KMS-11 (cell line): Measurements from ENCODE around the gene ACER3.

Source experiments
- H2AFZ ChIP-seq: fragments of 200-600 bp; sonication (generic); 2 replicates; pipeline ENCODE4 v1.6.1; 2016; ENCODE audit warnings: antibody characterized with exemption, mixed run types, low read depth
- H3K27ac ChIP-seq: fragments of 200-600 bp; sonication (generic); 2 replicates; pipeline ENCODE4 v1.6.1; 2016; ENCODE audit warnings: mild to moderate bottlenecking, mixed run types
- H3K27me3 ChIP-seq: fragments of 200-600 bp; sonication (generic); 2 replicates; pipeline ENCODE4 v1.6.1; 2017; ENCODE audit warnings: mild to moderate bottlenecking, low read depth, mixed run types, moderate library complexity; ENCODE audit not compliant: insufficient read depth
- H3K36me3 ChIP-seq: fragments of 200-600 bp; sonication (generic); 2 replicates; pipeline ENCODE4 v1.6.1; 2017; ENCODE audit warnings: mild to moderate bottlenecking, mixed run types; ENCODE audit not compliant: insufficient read depth
- H3K4me1 ChIP-seq: fragments of 200-600 bp; sonication (generic); 2 replicates; pipeline ENCODE4 v1.6.1; 2016; ENCODE audit warnings: mild to moderate bottlenecking, low read depth, mixed run types; ENCODE audit not compliant: poor library complexity, severe bottlenecking
- H3K4me2 ChIP-seq: fragments of 200-600 bp; sonication (generic); 2 replicates; pipeline ENCODE4 v1.7.0; 2016; ENCODE audit warnings: mild to moderate bottlenecking, mixed run types
- H3K4me3 ChIP-seq: fragments of 200-600 bp; sonication (generic); IDR thresholded peaks from 2 replicates; pipeline ENCODE4 v1.6.1; 2017; ENCODE audit warnings: low read depth, low read length, mixed read lengths; ENCODE audit not compliant: insufficient read depth
- H3K79me2 ChIP-seq: fragments of 200-600 bp; sonication (generic); 2 replicates; pipeline ENCODE4 v1.6.1; 2016; ENCODE audit warnings: low read depth, mixed run types; ENCODE audit not compliant: insufficient read depth
- H3K9ac ChIP-seq: fragments of 200-600 bp; sonication (generic); 2 replicates; pipeline ENCODE4 v1.6.1; 2016; ENCODE audit warnings: mild to moderate bottlenecking, mixed run types
- H4K20me1 ChIP-seq: fragments of 200-600 bp; sonication (generic); 2 replicates; pipeline ENCODE4 v1.6.1; 2016; ENCODE audit warnings: mild to moderate bottlenecking, mixed run types; ENCODE audit not compliant: insufficient read depth
- TF ChIP-seq, protein P1 (sequence below): fragments of 200-600 bp; sonication (generic); conservative IDR thresholded peaks from 2 replicates; pipeline ENCODE4 v1.6.1; 2017; ENCODE audit warnings: low read depth, mild to moderate bottlenecking, antibody characterized with exemption, low read length, moderate library complexity, mixed read lengths

ACER3 gene

DNA sequence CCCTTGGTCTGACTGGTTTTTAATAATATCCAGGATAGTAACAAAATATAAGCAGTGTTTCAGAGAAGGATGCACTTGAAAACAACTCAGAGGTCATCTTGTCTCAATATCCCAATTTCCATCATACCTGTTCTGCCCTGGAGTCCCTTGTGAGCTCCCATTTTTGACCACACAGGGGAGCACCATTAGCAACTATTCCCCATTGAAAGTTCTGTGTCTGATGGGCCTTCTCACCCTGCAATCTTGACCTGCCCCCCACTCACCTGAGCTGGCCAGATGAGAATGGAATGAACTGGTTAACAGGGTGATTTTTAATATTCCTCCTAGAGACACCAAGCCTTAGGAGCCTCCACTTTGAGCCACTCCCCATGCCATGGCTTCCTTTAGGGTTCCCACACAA lies 202.2 kb downstream of the ACER3 start:
- no peak overlapping the region for H2AFZ ChIP-seq
- TF ChIP-seq, protein P1, sequence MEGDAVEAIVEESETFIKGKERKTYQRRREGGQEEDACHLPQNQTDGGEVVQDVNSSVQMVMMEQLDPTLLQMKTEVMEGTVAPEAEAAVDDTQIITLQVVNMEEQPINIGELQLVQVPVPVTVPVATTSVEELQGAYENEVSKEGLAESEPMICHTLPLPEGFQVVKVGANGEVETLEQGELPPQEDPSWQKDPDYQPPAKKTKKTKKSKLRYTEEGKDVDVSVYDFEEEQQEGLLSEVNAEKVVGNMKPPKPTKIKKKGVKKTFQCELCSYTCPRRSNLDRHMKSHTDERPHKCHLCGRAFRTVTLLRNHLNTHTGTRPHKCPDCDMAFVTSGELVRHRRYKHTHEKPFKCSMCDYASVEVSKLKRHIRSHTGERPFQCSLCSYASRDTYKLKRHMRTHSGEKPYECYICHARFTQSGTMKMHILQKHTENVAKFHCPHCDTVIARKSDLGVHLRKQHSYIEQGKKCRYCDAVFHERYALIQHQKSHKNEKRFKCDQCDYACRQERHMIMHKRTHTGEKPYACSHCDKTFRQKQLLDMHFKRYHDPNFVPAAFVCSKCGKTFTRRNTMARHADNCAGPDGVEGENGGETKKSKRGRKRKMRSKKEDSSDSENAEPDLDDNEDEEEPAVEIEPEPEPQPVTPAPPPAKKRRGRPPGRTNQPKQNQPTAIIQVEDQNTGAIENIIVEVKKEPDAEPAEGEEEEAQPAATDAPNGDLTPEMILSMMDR, result no peak
- no peaks in the 10 kb centered on the region for H3K79me2 ChIP-seq
- H3K4me2 ChIP-seq, result no peak overlapping the region
- no peaks in the 10 kb centered on the region for H4K20me1 ChIP-seq
- no peaks in the 10 kb centered on the region for H3K27me3 ChIP-seq
- no peaks in the 10 kb centered on the region for H3K4me1 ChIP-seq
- H3K9ac ChIP-seq, result no peak overlapping the region
- no peak overlapping the region for H3K4me3 ChIP-seq
- H3K27ac ChIP-seq, result no peak overlapping the region
- no peaks in the 10 kb centered on the region for H3K36me3 ChIP-seq

DNA sequence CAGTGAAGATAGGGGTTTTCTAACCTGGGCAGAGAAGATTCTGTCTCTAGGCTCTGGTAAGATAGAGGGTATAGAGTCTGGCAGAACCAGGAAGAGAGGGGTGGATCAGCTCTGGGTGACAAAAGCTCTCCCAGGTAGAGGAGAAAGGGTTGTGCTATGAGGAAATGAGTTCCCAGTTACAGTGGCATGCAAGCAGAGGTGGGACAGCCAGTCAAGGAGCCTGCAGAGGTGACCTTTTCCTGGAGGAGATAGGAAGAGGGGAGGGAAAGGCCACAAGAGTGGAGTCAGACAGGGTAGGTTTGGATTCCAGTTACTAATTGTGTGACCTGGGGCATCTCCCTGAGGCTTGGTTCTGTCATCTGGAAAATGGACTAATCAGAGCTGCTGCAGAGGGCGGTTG lies 202.7 kb downstream of the ACER3 start:
- Histone ChIP-seq H2AFZ (no peak overlapping the region), H3K27me3 (no peaks in the 10 kb centered on the region), H3K79me2 (no peaks in the 10 kb centered on the region), H3K4me2 (no peak overlapping the region), H3K4me1 (no peaks in the 10 kb centered on the region), H3K4me3 (no peak overlapping the region), H4K20me1 (no peaks in the 10 kb centered on the region), H3K27ac (no peak overlapping the region), H3K36me3 (no peaks in the 10 kb centered on the region), H3K9ac (no peak overlapping the region)
- TF ChIP-seq, protein P1, result no peak

DNA sequence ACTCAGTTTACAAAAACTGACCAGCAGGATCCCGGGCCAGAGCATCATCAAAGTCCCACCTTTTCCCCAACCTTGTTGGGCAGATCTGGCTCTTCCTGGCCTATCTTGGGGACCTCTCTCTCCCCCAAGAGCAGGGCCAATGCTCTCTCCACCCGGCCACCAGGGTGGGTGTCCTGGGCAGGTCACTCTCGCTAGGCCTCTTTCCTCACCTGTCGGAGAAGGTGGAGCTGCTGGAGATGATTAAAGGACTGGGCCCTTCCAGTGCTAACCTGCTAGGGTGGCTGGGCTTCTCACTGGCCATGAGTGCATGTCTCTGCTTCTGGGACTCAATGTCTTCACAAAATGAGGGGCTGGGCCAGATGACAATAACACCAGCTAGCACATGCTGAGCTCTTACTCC lies 203.1 kb downstream of the ACER3 start:
- Histone ChIP-seq H3K4me1 (no peaks in the 10 kb centered on the region), H3K4me3 (no peak overlapping the region), H3K27me3 (no peaks in the 10 kb centered on the region), H3K9ac (no peak overlapping the region), H3K4me2 (no peak overlapping the region), H3K36me3 (no peaks in the 10 kb centered on the region), H3K27ac (no peak overlapping the region), H4K20me1 (no peaks in the 10 kb centered on the region), H2AFZ (no peak overlapping the region), H3K79me2 (no peaks in the 10 kb centered on the region)
- TF ChIP-seq, protein P1, result no peak

DNA sequence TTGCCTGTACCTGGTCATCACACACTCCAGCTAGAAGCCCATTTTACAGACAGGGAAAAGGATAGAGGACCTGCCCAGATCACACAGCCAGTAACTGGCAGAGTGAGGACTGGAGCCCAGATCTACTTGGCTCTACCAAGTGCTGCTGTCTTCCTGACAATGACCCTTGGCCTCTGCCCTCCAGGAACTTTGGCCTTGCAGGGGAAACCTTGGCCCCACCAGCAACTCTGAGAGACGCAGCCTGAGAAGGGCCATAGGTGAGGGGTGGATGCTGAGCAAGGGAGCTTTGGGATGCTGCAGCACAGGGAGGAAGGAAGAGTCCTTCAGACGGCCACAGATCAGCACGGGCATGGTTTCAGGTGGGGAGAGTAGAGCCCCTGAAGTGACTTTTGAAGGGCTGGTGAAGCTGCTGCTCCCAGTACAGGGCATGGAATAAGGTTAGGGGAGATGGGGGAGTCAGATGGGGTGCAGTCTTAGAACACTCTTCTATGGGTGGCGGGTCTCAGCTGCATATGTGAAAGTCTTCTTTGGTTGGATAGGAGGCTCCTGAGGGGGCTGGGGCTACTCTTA lies 204.0 kb downstream of the ACER3 start:
- Histone ChIP-seq H3K27me3 (no peaks in the 10 kb centered on the region; the same call in 1 of the 2 replicates), H3K4me1 (no peaks in the 10 kb centered on the region), H3K36me3 (no peaks in the 10 kb centered on the region), H4K20me1 (no peaks in the 10 kb centered on the region), H3K9ac (no peak overlapping the region), H3K79me2 (no peaks in the 10 kb centered on the region), H3K27ac (no peak overlapping the region), H2AFZ (no peak overlapping the region), H3K4me3 (no peak overlapping the region), H3K4me2 (no peak overlapping the region)
- TF ChIP-seq, protein P1, result no peak
